ENCODE measurements around the gene DTX3.
"Not testable (repeated sequence)": the region's sequence is repeated elsewhere in the genome, so short reads cannot be mapped to it uniquely, and the experiment has no call there.

The DTX3 gene

DNA sequence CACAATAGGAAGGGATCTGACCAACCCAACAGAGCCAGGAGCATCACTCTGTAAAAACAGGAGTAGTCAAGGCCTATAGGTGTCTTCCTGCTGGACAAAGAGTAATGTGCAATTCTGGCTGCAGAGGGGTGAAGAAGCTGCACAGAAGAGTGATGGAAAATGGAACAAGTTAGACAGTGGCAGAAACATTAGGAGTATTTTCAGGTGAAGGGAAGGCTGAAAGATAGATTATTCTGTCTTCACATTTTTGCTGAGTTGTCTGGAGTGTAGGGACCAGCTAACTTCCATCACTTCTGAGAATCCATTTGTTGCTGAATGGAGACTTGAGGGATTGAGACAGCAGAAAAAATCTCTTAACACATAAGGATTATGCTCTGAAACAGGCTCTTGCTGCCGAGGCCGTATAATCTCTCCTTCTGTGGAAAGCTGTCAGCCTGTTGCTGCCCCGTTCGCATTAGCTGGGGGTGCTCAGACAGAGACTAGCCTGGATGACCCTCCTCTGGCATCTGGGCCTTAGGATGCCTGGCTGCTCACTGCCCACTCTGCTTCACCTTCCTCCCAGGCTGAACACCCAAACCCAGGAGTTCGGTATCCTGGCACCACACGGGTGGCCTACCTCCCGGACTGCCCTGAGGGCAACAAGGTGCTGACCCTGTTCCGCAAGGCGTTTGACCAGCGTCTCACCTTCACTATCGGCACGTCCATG, 3.5 kb downstream of the DTX3 start:
- no peak for DNase-seq

DNA sequence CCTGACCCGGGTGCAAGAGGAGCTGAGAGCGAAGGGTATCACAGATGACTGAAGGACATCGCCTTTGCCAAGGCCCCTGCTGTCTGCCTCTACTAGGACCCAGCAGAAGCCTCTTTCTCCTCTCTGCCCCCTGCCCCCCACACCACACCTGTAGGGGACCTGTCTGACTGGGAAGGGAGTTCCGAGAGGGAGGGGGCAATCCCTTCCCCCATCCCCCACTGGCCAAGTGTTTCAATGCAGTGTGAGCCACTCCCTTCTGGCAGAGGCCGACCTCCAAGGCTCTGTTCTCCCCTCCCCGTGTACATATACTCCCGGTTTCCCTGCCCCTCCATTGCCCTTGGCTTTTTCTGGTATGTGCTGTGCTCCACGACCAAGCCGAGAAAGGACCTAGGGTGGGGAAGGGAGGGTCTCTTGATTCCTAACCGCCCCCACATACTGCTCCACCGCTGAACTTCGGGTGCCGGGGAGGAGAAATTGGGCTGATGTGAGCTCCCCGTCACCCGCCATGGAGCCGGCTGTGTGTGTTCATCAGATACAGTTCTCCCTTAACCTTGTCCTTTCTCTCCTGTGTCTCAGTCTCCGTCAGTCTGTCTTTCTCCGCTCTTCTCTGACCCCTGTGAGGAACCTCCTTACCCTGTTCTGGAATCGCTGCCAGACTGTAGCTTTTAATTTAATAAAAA, 4.6 kb downstream of the DTX3 start:
- DNase-seq = no peak

DNA sequence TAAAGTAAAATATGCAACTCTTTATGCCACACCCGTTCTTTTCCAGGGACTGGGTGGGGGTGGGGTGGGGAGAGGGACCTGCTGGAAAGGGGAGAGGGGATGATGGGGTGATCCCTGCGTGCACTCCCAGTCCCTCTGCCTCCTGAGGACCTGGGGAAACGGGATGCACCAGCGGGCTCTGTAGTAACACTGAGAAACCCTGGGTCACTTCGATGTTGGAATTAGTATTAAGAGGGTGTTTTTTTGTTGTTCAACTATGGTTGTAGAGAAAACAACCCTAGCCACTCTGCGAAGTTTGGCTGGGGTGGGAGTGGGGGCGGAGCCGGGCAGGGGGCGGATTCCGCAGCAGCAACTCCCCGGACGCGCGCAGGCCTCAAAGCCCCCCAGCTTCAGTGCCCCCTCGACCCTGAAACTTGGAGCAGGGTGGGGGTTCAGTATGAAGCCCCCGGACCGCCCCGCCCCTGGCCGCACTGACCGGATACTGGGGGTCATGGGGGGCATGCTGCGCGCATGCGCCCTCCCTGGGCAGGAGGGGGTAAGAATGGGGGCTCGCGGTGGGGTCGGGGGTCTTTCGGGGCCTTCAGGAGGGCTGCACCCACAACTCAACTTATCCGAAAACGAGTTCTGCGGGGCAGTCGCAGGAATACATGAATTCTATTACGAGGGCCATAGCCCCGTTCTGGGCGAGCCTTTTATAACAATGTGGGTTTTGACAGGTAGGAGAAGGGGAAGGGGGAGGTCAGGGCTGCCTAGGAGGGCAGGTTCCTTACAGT, 5.3 kb downstream of the DTX3 start:
- no peak for DNase-seq

DNA sequence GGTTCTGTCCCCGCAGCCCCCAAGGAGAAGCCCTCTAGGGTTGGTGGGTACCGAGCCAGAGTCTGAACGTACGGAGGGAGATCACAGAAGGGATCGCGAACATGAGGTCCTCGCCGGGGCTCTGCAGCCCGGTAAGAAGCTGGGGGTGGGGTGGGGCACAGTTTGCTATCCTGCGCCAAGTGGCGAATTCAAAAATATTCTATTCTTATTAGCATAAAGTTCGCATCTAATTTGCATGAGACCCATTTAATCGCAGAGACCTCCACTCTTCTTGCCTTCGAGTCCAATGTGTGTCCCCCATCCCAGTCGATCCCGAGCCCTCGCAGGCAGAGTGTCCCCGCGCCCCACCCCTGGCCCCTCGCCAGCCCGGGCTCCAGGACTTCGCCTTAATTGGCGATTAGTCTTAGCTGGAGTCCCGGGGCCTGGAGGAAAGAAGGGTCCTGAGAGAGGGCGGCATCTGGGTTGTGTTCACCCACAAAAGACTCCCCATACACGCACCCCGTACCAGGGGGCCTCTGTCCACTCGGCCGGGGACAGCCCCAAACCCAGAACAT, 6.0 kb downstream of the DTX3 start:
- DNase-seq = no peak

DNA sequence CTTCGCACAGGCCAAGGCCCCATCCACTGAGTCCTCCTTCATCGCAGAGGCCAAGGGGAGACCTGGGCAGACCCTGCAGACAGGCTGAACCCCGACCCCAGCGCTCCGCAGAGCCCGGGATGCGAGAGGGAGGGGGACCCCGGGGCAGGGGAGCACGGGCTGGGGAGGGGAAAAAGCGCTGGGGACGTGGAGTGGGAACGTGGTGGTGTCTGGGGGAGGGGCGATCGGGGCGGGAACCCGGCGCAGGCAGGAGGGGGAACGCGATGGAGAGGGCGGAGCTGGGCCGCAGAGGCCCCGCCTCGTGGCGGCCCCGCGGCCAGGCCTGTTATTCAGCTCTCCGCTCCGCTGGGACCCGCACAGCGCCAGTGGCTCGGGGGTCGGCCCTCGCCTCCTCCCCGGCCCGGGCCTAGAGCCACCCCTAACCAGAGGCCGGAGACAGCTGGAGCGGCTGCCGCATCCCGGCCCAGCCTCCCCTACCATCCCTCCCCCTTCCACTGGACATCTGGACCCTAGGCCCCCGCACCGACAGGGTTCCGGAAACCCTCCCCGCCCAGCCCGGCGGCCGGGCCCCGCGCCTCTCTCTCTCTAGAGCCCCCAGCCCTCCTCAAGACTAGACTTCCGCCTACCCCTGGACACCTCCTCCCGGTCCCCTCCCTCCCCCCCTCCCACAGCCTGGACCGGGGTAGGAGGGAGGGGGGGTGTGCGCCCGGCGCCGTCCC, 6.6 kb downstream of the DTX3 start, which contains the start of gene ARHGEF25:
Gene ARHGEF25, plus strand, starts transcription at position 328 of the 719 bp plus-strand sequence. CDS start 460 bp downstream, outside the sequence.
- DNase-seq = no peak

DNA sequence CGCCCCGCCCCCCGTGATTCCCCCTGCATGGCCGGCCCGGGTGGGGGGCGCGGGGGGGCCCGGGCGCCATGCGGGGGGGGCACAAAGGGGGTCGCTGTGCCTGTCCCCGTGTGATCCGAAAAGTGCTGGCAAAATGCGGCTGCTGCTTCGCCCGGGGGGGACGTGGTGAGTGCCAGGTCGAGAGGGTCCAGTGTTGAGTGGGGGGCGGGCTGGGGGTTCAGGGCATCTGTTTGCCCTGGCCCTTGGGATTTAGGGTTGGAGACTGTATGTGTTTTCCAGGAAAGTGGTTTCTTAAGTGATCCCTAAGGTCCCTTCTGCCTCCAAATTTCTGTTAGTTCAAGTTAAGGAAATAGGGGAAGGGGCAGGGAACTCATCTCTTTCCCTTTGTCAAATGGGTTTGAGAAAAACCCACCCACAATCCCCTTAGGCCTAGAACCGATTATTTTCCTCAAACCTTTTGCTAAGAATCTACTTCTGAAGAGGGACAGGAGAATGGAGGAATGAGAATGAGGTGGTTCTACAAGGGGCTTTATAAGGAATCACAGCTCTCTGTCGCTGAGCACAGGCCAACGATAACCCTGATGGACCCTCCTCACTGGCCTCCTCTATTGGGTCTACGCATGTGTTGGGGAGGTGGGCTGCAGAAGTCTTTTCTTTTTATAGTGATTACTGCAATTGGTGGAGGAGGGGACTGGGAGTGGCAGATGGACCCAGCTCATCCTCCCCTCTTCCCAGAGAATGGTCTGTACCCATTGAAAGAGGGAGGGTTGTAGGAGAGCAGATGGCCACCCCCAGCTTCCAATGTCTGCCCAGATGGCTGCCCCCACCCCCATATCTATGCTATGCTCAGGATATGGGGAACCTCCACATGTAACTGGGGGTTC, 7.4 kb downstream of the DTX3 start:
- DNase-seq = no peak

DNA sequence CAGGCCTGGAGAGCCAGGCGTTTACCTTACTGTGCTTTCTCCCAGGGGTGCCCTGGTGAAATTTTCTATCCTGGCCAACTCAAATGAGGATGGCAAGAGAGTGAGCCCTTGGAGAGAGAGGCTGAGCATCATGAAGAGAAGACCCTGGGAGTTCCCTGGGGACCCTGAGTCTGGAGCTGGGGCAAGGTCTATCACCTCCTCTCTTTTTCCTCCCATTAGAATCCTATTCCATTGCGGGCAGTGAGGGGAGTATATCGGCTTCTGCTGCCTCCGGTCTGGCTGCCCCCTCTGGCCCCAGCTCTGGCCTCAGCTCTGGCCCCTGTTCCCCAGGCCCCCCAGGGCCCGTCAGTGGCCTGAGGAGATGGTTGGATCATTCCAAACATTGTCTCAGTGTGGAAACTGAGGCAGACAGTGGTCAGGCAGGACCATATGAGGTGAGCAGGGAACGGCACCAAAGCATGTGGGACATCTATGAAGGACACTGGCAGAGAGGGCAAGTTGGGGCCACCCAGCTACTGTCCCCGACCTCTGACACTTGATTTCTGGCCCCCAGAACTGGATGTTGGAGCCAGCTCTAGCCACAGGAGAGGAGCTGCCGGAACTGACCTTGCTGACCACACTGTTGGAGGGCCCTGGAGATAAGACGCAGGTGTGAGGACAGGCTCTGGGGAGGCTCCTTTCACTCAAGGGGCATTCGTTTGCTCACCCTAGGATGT, 8.2 kb downstream of the DTX3 start:
- DNase-seq = no peak

DNA sequence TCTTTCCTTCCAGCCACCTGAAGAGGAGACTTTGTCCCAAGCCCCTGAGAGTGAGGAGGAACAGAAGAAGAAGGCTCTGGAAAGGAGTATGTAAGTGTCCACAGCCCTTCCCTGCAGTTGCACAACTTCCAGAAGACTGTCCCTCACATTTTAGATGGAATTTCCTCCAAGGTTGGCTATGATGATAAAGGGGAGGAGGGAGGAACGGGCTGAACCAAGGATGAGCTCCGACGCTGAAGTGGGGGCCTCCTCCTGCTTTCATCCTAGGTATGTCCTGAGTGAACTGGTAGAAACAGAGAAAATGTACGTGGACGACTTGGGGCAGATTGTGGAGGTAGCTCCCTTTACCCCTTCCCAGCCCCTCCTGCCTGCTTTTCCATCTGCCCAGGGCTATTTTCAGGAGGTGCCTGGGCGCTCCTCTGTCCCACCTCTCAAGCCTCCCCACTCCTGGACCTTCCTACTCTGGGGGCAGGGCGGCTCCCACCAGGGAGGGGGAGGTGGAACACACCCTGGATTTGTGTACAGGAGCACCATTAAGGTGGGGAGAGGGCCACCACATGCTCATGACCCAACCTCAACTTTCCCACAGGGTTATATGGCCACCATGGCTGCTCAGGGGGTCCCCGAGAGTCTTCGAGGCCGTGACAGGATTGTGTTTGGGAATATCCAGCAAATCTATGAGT, 8.9 kb downstream of the DTX3 start:
- no peak for DNase-seq

DNA sequence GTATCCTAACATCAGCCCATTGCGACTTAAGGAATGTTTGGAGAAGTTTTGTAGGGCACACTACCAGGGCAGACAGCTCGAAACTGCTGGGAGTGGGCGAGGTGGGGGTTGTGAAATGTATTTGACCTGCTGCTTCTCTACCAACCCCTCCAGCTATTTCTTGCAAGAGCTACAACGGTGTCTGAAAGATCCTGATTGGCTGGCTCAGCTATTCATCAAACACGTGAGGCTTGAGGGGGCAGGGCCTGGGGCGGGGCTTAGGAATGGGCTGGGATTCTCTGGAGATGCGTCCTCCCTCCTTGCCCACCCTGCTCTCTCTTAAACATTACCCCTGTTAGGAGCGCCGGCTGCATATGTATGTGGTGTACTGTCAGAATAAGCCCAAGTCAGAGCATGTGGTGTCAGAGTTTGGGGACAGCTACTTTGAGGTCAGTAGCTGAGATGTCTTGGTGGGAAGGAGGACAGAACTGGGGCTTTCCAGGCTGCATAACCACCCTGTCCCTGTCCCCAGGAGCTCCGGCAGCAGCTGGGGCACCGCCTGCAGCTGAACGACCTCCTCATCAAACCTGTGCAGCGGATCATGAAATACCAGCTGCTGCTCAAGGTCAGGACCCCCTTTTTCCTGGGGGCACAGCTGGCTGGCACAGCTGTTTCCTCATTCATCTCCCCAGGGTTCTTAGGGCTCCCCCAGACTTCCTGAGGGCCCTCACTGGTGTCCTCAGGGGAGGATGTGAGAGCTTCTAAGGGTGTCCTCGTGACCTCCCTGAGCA, 9.7 kb downstream of the DTX3 start:
- DNase-seq = peak in 1 of 2 donors; percentile 22

DNA sequence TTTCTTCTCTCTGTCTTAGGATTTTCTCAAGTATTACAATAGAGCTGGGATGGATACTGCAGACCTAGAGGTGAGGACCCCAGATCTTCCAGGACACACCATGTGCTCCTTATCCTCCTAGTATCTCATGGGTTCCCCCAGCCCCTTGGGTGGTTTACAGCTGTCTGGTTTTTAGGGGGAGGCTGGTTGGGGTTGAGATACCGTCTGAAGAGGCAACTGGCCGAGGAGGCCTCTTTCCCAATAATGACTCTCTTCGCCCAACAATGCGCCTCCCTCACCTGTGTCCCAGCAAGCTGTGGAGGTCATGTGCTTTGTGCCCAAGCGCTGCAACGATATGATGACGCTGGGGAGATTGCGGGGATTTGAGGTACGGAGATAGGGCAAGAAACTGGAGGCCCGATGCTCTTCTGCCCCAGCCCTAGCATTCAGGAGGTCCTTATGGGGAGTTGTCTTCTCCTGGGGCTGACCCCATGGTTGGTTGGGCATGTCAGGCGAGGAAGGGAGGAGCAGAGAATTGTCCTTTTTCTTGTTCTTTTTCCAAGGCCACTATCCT, 10.4 kb downstream of the DTX3 start:
- no peak for DNase-seq

DNA sequence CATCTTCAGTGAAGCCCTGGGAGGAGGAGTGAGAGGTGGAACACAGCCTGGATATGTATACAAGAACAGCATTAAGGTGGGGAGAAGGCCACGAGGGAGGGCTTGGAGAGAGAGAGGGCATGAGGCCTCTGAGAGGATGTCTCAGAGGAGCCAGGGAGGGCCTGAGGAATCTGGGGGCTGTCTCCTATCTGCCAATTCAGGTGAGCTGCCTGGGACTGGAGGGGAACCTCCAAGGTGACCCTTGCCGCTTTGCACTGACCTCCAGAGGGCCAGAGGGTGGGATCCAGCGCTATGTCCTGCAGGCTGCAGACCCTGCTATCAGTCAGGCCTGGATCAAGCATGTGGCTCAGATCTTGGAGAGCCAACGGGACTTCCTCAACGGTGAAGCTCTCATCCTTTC, 11.0 kb downstream of the DTX3 start:
- DNase-seq = no peak

DNA sequence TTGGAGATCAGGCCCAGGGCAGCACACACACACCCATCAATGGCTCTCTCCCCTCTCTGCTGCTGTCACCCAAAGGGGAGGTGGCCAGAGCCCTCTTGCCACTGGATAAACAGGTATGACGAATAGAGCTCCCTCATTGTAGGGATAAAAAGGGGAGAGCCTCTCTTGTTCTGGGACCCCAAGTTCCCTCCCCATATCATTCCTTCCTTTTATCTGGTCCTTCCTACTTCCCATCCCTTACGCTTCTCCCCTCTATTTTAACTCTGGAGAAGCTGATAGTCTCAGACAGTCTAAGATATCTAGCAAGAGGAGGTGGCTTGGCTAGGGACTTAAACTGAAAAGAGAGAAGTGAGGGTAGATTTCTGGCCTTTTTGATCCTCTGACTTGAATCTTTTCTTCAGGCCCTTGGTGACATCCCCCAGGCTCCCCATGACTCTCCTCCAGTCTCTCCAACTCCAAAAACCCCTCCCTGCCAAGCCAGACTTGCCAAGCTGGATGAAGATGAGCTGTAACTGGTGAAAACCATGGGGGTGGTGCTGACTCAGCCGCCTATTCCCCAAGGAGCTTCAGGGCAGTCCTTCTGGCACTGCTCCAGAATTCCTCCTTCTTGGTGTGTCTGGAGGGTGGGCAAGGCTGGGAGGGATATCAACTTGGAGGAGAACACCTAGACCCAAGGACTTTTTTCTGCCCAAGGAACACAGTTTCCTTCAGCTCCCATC, 11.9 kb downstream of the DTX3 start:
- no peak for DNase-seq

DNA sequence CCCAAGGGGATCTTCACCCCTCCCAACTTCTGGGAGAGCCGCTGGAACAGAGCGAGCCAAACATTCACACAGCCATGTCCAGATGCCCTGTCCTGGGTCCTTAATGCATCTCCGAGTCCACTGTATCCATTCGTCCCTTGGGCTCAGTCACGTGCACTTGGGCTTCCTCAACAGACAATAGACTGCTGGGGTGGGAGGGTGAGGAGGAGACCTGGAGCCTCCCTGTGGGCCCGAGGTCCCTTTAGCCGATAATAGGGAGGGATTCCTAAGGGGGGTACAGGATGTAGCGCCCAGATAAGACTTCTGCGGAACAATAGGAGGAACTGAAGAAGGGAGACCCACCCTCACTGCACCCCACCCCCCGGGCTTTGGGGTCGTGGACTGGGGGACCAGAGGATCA, 13.3 kb downstream of the DTX3 start:
- no peak for DNase-seq

DNA sequence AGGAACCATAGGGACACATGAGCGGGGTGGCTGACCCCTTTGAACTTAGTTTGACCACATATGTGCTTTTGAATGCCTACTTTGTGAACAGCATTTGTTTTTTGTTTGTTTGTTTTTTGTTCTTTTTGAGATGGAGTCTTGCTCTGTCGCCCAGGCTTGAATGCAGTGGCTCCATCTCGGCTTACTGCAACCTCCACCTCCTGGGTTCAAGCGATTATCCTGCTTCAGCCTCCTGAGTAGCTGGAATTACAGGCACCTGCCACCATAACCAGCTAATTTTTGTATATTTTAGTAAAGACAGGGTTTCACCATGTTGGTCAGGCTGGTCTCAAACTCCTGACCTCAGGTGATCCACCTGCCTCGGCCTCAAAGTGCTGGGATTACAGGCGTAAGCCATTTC, 13.8 kb downstream of the DTX3 start:
- not testable (repeated sequence) for DNase-seq

DNA sequence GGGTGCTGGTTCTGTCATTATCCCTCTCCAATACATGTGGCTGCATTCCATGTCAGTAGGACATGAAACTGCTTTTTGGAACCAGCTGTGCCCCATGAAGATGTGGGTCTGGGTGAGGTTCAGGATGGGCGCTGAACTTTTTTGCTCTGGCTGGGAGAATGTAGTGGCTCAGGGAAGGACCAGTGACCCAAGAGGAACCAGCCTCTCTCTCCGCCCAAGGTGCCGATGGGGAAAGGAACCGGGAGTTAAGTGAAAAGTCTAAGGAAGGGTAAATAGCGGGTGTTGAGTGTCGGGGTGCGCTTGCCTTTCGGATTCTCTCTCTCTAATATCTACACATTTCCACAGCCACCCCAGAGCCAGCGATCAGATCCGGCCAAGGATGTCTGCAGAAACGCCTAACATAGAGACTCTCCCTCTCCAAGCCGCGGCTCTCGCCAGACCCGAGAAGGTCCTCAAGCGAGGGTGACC, 14.4 kb downstream of the DTX3 start:
- no peak for DNase-seq

DNA sequence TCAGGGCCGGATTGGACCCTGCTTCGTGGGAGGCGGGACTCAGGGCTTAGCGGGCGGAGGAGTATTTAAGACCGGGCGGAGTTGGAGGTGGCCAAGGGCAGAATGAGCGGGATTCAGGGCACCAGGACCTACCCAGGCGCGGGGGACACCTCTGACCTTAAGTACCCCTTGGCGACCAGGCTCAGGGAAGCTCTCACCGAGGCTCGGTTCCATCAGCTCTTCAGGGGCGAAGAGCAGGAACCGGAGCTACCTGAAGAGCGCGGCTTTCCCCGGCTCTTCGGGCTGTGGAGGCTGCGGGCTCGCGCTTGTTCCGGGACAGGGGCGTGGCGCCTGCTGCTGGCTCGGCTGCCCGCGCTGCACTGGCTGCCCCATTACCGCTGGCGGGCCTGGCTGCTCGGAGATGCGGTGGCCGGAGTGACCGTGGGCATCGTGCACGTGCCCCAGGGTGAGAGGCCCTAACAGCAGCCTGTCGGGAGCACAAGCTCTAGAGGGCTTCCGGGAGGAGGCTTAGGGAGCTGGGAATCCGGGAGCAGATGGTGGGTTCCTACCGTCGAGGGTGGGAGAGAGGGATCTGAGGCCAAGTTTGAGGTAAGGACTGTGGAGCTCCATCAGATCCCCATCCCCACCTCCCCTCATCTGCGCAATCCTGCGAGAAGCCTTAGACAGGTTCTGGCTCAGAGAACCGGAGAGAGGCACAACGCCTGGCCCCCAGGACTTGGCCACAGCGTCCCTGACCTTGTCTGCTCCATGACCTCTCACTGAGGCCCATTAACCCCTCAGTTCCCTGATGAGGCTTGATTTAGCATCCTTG, 15.0 kb downstream of the DTX3 start:
- no peak for DNase-seq

DNA sequence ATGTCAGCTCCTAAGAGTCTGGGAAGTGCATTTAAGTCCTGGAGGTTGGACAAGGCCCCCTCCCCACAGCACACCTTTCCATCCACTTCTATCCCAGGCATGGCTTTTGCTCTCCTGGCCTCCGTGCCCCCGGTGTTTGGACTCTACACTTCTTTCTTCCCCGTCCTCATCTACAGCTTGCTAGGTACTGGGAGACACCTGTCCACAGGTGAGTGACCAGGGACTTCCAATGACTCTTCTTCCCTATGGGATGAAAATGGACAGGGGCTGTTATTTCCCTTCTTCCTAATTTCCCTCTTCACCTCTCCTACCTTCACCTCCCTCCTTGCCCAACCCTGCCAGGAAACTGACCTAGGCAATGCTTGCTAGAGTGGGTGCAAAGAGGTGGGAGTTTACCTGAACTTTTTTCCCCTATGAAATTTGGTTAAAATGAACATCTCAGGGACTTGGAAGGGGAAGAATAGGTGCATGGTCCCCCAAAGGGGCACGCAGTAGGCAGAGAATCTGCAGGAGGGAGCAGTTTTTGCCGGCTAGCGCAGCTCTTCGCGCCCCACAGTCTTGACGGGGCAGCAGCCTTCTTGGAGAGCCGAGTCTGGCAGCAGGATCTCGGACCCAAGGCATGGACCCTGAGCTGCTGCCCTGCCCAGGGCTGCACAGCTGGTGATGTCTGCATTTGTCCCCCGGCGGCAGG, 15.8 kb downstream of the DTX3 start:
- DNase-seq = no peak

Measured in inflammatory macrophage treated with lipopolysaccharide for 1 hour (primary cell).